Measurements from ENCODE around the gene DLGAP1.

DLGAP1 gene

DNA sequence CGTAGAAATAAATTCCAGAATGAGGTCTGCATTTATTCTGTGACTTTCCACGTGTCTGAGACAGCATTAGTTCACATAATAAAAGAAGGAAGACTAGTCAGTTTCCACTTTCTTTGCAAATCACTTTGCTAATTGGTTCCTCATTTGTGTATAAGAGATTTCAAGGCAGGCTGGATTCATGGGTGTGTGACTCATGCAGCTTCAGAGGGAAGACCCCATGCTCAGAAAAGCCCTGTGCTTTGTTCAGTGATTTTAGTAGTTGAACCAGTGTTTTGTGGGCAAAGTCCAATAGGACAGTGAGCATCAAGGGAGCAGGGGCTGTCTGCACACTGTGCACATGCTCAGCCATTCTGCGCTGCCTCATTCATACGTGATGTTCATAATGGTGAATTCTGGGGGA is 297.8 kb downstream of the DLGAP1 start:
- DNase-seq (ENCODE audit: low read depth): no peak

DNA sequence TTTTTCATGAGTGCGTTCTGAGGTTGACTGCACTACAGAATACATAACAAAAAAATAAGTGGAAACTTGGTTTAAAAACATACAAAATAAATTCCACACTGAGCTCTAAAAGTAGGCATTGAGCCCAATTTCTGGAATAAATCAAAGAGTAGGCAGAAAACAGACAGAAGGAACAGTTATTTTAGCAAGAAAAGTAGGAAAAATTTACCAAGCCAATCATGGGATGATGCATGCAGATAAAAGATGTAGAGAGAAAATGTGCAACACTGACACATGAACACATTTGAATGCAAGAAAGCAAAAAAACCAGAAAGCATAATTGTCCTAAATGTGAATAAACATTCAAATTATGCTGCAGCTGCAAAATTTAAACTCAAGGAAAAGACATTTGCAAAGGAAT is 308.3 kb downstream of the DLGAP1 start:
- no peak for DNase-seq (ENCODE audit: low read depth)

DNA sequence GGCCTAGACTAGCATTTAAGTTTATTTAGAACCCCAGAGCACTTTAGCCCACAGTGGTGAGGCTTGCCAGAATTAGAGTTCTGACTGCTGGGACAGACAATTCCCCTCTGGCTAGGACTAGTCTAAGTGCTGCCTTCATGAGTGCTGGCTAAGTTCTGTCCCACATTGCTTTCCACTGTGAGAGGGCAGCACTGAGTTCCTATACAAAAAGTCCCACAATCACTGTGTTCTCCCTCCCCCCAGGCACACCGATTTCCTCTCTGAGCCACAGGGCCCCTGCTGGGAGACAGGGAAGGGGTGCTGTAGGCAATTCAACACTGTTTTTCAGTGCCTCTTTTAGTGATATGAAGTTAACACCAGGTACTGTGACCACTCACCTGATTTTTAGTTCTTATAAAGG is 310.9 kb downstream of the DLGAP1 start:
- no peak for DNase-seq (ENCODE audit: low read depth)

DNA sequence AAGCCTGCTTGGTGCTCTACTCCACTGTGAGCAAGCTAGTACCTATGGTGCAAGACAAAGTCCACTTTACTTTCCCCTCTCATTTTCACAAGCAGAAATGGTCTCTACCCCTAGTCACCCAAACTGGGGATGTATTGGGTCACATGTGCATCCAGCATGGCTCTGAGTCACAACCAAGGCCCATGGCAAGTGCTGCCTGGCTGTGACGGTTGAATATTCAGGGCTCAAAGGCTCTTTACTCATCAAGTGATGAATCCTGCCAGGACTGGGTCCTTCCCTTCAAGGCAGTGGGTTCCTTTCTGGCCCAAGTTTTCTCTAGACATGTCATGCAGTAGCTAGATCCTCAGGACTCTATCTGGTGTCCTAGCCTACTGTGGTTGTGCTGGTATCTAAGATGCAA is 311.5 kb downstream of the DLGAP1 start:
- DNase-seq (ENCODE audit: low read depth): no peak

DNA sequence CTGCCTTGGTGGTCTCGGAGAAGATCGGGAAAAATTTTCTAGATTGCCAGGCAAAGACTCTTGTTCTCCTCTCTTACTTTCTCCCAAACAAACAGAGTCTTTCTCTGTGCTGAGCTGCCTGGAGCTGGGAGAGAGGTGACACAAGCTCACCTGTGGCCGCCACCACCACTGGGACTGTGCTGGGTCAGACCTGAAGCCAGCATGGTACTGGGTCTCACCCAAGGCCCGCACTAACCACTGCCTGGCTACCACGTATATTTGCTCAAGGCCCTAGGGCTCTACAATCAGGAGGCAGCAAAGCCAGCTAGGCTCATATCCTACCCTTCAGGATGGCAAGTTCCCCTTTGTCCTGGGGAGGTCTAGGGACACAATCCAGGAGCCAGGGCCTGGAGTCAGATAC is 312.2 kb downstream of the DLGAP1 start:
- no peak for DNase-seq (ENCODE audit: low read depth)

DNA sequence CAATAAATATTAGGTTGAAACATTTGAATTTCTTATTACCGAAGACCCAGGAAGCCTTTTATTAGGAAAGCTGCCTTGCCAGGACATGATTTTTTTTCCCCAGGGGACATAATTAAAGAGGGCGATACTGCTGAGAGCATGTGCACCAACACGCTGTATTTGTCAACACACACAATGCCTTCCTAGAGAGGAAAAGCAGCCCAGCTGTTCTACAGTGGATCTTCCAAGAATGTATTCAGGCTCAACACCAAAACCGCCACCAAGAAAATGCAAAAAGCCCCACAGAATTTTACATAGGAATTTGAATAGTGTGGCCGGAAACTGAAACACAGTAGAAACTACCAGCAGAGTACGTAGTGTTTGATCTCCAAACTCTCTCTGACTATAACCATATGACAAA is 320.4 kb downstream of the DLGAP1 start:
- DNase-seq (ENCODE audit: low read depth): no peak

DNA sequence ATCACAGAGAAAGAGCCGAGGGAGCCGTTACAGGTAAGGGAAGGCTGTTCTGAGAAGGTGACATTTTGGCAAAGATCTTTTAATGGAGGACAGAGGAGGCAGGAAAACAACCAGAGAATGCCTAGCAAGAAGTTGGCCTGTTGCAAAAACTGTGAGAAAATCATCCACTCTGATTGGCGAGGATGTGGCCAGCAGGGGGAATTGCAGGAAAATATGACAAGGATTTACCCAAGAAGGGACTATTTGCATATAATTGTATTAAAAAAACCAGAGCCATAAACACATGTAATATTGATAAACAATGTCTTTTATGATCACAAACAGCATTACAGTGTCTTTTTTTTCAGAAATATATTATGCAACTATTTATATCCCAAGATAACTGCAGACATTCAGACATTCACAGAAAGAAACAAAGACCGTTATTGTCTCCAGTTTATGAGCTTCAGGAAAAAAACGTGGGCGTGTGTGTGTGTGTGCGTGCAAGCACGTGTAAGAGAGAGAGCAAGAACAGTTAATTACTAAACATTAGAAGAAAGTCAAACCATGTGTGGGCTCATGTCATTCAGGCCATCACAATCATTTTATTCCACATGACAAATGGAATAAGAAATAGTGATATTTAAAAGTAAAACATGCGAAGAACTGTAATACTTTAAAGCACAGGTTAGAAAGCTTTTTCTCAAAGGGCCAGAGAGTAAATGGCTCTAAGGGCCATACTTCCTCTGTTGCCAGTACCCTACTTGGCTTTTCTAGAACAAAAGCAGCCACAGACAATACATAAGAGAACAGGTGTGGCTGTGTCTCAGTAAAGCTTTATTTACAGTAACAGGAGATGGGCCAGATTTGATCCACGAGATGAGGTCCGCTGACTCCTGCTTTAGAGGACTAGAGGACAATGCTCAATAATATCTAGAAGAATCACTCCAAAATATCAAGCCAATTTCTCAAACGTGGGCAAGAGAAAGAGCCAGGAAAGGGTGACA is 324.1 kb downstream of the DLGAP1 start:
- DNase-seq (ENCODE audit: low read depth): no peak

DNA sequence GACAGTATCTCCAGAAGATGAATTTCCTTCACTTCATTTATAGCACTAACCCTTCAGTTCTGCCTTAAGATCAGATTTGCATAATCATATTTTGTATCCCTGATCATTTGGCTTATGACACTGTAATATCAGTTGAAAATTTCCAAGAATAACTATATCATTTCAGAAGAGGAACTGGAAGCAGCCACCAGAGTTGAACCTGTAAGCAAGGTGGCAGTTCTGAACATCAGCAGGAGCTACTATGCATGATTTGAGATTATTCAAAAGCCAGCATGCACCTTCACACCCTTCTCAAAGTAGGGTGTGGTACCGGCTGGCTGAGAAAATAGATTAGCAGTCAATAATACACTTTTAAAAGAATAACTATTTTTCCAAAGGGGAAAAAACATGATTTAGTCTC is 328.2 kb downstream of the DLGAP1 start:
- DNase-seq (ENCODE audit: low read depth): no peak

DNA sequence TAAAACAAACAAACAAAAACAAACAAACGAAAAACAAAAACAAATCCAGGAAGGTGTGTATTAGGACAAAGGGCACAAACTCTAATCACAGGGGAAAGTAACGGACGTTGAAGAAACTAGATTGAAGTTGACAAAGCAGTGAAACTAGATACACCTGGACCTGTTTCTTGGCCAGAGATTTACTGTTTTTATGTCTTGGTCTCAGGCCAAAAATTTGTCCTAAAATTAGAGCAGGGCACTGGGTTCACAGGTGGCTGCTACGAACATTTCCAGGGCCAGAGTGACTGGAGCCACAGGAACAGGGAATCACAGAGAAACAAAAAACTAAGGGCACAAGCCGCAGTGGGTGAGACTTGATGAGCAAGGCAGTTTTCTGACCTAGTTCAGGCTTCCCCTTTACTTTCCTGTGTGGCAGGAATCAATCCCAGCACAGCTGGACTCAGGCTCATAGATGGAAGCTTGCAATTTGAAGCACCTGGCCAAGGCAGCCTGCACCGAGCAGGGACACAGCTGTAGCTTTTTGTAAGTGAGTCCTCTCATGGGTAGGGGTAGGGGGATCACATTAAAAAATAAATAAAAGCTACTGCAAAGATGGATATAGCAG is 329.4 kb downstream of the DLGAP1 start:
- no peak for DNase-seq (ENCODE audit: low read depth)

DNA sequence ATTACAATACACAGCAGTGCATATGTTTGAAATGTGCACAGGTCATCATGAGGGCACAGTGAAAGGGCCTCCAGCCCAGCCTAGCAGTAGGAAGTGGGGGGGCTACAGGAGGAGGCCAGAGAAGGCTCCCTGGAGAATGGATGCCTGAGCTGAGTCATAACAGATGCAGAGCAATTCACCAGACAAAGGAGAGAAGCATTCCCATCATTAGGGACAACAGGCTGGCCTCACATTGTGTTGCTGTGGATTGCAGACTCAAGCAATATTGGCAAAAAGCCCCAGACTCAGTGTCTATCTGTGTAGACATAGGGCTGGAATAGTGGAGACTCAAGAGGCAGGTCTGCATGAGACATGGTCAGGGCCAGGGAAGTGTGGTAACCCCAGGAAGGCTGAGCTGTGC is 329.9 kb downstream of the DLGAP1 start:
- no peak for DNase-seq (ENCODE audit: low read depth)

DNA sequence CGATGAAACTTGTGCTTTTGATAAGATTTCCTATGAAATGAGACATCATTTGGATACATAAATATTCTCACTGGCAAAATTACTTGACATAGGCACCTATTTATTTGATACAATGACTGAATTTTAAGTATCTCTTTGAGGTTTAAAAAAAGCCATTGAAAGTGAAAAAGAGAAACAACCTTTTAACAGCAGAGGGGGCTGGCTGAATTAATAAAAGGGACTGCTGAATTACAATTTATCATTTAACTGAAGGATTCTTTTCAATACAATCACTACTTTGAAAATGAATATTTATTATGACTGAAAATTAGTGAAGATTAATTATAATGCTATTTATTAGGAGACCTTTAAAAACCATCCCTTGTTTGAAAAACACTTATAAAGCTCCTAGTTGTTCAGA is 335.3 kb downstream of the DLGAP1 start:
- DNase-seq (ENCODE audit: low read depth): no peak

DNA sequence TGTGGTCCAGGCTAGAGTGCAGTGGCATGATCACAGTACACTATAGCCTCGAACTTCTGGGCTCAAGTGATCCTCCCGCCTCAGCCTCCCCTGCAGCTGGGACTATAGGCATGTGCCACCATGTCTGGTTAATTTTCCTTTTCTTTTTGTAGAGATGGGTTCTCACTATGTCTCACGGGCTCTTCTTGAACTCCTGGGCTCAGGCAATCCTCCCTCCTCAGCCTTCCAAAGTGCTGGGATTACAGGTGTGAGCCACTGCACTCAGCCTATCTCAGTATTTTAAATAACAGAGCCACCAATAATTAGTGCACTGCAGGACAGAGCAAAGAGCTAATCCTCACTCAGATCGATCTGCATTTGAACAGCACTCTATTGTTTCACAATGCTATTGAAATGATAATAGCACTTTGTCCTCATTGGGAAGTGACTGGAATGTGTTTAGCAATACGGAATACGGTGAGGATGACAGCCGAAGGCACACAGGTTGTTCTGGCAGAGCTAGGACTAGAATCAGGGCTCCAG is 335.9 kb downstream of the DLGAP1 start:
- no peak for DNase-seq (ENCODE audit: low read depth)

DNA sequence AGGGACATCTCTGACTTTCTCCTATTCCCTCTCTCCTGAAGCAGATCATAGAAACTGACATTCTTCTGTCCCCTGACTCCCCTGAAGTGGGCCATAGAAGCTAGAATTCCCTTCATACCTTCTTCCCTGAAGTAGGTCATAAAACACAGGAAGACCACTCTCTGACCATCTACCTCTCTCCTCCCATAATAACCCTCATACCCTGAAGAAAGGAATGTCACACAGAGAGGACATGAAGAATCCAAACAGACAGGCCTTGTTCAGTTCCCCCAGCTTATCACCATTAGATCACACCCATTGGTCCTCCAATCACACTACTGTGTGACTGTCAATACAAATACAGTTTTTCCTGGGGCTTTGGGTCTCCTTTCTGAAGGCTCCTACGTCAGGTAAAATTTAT is 347.1 kb downstream of the DLGAP1 start:
- DNase-seq (ENCODE audit: low read depth): no peak

DNA sequence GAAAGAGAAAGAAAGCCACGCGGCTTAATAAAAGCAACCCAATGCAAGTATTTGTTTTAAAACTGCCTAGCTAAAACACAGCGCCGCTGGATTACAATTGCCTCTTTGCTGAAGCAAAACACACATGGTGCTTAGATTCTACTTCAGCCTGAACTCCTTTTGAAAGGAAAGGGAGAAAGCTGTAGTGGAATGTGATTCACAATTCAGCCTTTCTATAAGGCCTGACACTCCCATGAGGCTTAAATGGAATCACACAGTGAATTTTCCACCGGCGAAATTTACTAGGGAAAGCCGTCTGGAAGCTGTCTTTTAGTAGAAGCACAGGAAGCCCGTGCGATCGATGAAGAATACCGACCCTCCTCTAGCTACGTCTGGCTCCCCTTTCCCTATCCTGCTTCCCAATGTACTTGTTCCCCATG is 348.0 kb downstream of the DLGAP1 start:
- DNase-seq (ENCODE audit: low read depth): no peak

DNA sequence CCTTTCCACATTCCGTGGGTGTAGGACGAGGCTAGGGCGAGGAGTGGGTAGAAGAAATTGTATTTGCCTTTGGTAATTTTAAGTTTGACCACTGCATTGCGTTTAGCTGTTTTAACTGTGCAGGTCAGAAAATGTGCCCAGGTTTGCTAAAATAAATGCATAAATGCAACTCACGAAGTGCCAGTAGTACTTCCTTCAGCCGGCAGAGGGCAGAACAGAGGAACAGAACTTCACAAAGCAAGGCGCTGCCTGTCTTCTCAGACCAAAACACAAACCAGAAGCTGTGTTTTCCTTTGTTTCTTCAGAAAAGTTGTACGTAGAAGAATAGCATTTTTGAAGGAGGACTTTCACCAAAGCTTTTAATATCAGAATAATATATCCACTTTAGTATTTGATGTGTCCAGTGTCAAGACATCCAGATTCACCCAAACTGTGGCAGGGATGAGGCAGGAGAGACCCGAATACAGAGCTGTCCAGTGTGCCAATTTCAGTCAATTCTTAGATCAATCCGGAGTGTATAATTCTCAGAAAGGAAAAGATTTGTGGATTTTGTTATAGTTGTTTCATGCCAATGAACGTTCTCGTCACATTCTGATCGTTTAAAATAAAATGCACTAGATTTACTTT is 348.6 kb downstream of the DLGAP1 start:
- DNase-seq (ENCODE audit: low read depth): peak; percentile 18

DNA sequence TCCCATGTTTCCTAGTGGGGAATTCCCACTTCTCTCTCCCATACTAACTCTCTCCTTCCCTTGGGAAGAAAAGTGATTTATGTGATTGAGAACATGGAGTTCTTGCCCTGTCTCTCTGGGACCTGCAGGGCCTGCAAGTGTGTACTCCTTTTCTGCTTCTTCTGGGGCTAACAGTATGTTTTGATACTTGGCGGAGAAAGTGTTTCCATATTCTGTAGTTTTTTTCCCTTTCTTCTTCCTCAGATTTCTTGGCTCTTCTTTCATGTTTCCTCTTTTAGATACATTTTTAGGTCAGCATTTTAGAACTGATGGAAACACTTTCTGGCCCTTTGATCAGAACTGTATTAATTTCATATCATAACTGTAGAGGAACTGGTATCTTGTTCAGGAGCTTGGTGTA is 352.2 kb downstream of the DLGAP1 start:
- no peak for DNase-seq (ENCODE audit: low read depth)

DNA sequence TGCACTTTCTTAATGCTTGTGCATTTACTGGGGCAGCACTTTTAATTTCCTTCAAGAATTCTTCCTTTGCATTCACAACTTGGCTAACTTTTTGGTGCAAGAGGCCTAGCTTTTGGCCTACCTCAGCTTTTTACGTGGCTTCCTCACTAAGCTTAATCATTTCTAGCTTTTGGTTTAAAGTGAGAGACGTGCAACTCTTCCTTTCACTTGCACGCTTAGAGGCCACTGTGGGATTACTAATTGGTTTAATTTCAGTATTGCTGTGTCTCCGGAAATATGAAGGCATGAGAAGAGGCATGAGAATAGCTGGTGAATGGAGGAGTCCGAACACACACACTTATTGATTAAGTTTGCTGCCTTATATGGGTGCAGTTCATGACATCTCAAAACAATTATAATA is 354.1 kb downstream of the DLGAP1 start:
- no peak for DNase-seq (ENCODE audit: low read depth)

DNA sequence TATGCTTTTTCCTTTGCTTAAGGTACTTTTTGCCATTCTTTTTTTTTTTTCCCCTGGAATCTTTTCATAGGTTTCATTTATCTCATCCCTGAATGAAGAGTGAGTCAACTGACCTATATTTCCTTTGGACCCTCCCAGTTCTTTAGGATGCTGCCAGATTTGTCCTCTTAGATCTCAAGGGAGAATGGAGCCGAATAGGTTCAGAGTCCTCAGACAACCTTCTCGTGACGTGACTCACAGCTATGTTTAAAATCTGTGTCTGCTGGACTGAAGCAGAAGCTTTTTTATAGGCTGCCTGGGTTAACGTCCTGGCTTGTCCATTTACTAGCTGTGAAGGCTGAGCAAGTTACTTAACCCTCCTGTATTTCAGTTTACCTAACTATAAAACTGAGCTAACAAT is 358.6 kb downstream of the DLGAP1 start:
- no peak for DNase-seq (ENCODE audit: low read depth)

DNA sequence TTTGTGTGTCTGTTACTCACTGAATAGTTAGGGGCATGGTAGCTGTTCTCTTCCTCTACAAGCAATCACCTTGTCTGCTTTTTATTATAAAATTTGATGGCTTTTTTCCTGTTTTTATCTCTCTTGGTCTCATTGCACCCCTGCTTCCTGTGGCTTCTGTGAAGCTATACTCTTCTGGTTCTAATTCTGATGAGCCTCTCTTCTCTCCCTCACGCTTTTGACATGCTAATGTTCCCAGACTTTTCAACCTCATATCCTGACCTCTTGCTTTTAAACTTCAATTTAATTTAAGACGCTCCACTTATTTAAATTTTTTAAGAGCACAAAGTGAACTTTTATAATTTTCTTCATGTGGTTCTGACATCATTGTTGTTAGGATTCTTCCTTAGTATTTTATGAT is 361.4 kb downstream of the DLGAP1 start:
- DNase-seq (ENCODE audit: low read depth): no peak

DNA sequence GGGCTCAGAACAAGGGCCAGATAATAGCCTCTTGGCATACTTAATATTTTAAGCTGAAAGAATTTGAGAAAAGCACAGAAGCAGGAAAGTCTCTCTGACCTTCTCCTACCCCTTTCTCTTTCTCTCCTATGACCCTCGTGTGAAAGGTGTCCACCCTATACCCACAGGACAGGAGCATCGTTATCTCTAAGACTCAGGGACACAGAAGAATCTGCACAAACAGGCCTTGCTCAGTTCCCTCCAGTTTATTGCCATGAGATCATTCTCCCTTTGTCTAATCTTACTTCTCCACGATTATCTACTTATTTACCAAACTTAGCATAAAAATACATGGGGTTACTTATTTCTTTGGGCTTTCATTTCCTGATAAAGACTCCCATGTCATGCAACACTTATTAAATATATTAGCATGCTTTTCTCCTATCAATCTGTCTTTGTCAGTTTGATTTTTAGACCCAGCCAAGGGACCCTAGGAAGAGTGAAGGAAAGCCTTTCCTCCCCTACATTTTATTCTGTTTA is 370.7 kb downstream of the DLGAP1 start:
- DNase-seq (ENCODE audit: low read depth): no peak

DNA sequence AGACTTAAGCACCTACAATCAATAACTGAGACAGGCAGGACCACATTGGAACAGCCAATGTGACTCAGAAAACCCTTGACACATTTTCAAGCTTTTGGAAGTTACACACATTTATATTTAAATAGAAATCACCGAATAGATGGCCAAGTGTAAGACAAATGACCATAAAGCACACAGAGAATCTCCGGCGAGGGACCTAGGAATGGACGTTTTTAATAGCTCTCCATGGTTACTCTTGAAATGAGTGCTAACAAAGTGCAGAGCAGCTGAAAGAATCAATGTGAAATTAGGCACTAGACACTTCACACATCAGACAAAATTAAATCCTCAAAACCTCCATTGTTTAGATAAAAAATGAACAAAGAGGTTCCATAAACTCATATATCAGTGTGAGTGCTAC is 376.9 kb downstream of the DLGAP1 start:
- DNase-seq (ENCODE audit: low read depth): no peak

DNA sequence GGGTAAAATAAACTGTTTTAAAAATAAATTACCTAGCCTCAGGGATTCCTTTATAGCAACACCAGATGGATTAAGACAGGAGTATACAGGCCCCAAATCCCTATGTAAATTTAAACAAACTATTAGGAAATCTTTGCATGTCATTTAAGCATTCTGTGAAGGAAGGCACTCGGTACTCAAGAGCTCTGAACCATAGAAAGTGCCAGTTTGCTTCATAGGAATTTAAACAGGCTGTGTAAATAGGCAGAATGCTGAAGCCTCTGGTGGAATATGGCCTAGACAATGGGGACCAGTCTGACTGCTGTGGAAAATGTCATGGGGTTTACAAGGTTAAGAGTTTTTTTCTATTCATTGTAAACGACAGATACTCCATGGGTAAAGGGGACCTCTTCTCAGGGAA is 377.4 kb downstream of the DLGAP1 start:
- no peak for DNase-seq (ENCODE audit: low read depth)

DNA sequence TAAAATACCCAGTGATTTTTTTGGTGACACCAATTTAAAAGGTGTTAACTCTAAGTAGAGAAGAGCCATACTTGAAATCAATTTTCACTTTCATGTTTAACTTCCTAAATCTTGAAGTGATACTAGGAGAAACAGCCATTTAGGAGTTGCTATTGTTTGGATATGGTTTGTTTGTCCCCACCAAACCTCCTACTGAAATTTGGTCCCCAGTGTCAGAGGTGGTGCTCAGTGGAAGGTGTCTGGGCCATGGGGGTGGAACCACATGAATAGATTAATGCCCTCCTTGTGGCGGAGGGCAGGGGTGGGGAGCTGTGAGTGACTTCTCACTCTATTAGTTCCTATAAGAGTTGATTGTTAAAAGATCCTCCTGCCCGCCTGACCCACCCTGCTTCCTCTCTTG is 377.9 kb downstream of the DLGAP1 start:
- DNase-seq (ENCODE audit: low read depth): no peak

Measured in GM04504 (cell line).